ENCODE data around the gene FRMD6.
A peak's percentile ranks its signal among the peaks of the same experiment; 100 is the strongest.
"Not testable (repeated sequence)": the region's sequence is repeated elsewhere in the genome, so short reads cannot be mapped to it uniquely, and the experiment has no call there.

The FRMD6 gene

DNA sequence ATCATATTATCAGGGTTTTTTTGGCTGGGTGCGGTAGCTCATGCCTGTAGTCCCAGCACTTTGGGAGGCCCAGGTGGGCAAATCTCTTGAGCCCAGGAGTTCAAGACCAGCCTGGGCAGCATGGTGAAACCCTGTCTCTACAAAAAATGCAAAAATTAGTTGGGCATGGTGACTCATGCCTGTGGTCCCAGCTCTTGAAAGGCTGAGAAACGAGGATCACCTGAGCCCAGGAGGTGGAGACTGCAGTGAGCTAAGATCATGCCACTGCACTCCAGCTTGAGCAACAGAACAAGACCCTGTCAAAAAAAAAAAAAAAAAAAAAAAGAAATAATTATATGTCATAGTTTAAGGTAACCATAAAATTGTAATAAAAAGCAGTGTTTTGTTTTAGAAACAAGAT lies 18.4 kb upstream of the FRMD6 start:
- not testable (repeated sequence) for DNase-seq

DNA sequence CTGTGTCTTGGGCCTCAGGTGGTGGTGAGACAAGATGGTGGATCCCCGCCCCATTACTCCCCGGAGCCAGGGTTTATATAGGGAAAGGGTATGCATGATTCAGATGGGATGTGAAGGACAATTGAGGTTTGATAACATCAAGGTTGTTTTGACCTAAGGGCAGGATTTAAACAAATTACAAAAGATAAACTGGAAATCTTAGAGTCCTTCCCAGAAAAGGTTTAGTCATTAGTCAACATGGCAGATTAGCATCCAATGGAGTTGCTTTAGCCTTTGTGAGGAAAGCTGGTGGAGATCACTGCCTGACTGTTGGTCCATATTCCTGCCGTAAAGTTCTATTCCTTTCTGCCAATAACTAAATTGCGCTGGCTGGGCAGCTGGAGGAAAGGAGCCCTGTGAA lies 15.6 kb upstream of the FRMD6 start:
- no peak for DNase-seq

DNA sequence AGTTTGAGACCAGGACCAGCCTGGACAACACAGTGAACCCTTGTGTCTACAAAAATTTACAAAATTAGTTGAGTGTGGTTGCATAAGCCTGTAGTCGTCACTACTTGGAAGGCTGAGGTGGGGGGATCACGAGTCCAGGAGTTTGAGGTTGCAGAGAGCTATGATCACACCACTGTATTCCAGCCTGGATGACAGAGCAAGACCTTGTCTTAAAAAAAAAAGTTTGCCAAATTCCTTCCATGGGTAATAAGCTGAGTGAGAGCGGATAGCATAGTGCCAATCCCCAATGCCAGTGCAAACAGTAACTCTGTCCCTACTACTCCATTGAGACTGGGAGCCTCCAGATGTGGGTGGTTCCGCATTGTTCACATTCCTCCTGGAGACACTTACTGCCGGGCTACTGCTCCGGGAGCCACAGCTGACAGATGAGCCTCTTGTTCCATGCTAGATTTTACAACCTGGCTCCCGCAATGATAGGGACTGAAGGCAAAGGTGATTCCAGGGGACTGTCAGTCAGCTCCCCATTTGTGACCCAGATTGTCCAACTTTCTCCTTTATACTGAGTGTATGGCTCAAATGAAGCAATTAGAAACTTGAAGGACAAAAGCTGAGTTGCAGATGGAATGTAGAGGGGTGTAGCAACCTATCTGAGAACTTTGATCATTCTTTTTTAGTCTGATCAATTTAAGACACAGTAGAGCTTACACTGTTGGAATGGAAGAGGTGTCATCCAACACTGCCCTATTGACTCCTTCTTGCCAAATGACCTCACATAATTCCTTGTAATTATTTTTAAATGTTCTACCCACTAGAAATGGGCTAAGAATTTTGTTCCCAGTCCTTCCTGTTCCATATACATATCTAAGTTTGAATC lies 13.4 kb upstream of the FRMD6 start:
- DNase-seq: no peak

DNA sequence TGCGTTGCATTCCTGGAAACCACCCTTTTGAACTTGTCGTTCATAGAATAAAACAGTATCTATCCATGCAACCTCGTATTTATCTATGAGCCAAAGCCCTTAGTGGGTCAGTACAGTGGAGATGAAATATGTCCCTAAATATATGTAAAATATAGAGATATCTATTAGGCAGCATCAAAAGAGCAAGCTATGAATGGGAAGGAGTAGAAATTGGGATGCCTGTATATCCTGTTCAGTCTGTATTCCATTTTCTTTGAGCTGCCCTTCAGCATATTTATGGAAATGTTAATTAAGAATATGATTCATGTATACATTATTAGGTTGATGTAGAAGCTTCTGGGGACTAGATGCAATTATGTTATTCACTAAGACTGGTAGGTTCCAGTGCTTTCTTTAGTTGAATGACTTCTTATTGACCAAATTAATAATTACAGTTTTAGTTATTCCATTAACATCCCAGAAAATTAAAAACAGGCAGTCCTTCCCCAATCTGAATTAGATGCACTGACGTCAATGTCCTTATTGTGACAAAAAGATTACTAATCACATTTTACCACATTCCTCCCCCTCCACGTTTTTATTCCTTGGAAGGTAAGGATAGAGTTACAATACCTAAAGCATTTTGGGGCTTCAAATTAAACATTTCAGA lies 11.9 kb upstream of the FRMD6 start:
- no peak for DNase-seq

- DNase-seq: no peak
Measured at GRCh38 chr14:51643140-51643539, 8.6 kb upstream of the FRMD6 start.

DNA sequence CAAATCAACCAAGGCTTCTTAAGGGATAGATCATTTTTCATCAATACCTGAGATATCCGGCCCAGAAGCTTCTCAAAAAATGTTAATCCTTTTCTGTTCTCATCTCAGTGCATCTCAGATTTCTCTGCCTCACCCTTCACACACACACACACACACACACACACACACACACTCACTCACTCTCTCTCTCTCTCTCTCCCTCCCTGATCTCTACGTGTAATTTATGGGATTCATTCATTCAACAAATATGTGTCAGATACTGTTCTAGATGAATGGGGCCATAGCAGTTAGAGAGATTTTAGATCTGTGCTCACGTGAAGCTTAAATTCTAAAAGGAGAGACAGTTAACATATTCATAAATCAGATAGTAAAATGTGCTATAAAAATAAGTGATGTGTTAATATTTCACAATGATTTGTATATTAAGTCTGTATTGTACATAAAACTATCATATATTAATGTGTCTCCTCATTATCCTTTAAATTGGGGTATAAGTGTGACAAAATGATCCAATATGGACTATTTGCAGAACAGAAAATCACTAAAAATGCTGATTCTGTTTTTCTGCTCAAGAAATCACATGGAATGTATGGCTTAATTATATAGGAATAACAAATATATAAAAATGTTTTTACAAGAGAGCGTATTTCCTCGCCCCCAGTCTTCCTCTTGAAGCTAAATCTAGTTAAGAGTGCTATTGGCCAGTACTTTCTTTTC lies 7.3 kb upstream of the FRMD6 start:
- DNase-seq: no peak

DNA sequence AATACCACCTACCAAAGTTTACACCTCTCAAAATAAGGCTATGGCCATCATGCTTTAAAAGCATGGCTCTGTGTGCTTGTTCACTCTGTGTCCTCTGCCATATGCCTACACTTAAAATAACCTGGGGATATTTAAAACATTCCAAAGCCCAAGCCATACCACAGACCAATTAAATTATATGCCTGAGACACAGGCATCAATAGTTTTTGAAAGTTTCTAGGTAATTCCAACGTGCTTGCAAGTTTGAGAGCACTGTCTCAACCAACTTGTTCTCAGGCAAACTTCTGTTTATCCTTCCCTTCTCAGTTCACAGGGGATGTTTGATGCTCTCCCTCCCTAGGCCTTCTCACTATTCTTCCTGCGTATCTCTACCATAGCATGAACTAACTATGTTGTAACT lies 3.4 kb upstream of the FRMD6 start:
- DNase-seq: no peak

DNA sequence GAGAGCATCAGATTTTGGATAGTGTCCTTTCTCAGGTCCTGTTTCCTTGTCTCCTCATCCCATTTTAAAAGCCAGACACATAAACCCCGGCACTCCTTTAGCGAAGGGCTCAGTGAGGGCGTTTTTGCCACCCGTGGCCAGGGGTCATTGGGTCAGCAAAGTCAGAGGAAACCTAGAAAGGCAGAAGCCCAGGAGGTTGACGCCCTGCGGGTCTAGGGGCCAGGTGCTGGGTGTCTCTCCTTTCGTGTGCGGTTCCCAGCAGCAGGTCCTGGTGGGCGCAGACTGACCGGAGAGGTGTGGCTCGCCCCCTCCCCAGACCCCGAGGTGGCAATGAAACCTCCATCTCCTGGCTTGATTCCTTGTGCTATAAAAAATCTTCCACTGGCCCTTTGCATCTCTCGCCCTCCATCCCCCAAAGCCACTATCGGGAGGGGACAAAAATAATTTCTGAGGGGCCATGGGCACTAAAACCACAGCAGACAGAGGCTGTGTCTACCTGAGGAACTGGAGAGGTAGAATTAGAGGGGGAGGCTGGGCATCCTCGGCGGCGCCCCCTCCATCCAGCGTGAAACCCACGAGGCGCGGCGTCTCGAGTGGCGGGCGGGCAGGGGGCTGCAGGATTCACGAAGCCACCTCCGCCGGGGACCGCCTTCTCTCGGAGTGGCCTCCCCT lies 858 bp upstream of the FRMD6 start:
- no peak for DNase-seq

DNA sequence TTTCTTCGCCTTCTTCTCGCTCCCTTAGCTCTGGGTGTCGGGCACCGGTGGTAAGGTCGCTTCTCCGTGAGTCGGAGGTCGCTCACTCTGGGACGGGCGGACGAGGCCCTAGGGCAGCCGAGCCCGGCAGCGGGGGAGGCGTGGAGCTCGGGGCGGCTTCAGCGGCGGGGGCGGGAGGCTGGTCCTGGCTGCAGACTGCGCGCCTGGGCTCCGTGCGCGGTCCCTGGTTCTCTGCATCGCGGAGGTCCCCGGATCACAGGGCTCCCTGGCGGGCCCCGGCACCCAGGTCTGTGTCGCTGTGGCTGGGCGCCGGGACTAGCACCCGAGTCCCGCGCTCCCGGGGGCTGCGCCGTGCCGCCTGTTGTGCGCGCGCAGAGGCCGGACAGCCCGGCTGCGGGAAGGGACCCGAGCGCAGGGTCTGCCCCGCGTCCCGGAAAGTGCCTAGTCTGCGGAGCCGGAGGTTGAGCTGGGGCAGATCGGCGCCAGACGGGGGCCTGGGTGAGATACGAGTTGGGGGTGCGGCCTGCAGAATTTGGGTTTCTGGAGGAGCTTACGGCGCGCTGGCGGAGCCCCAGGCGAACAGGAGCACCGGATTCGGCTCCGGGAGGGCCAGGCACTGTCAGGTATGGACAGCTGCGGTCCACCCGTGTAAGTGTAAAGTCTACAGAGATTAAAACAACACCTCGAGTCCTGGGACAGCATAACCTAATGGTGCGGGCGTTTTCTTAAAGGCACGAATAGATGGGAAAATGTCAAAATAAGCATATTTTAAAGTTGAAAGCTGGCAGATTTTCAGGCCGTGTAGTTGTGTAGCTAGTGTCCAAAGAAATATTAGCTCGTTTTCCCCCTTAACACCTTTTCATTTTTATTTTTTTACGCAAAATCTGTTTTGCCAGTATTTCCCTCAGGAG lies 713 bp downstream of the FRMD6 start:
- DNase-seq: no peak

GRCh38 chr14:51653079-51653774 lies 1.5 kb downstream of the FRMD6 start:
- peak; percentile 18 for DNase-seq

DNA sequence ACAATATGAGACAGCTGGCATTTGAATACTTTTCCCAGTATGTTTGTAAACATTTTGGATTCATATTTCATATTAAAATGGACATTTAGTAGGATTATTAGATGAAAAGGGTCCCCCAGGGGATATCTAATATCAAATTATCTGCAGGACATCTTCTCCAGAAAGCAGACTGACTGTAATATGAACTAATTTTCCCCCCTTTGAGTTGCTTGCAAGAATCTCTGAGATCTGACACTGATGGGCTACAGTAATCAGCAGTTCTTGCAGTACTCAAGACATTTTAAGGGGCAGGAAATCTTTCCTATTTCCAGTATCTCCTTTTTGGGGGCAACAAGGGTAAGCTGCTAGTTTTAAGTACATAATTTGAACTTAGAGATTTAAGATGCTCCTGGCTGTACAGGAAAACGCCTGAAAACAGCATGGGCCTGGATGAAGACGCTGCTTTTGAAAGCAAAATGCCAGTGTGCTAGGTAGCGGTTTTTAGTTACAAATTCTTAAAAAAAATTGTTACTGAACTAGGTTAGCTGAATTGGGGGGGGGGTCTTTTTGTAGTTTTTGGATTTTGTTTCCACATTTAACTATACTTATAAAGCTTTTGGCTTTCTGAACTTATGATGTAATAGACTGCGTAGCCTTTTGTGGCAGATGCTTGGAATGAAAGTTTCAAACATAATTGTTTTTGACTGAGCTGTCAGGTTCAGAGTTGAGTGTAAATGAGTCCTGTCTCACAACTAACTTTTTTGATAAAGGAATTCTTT lies 2.2 kb downstream of the FRMD6 start:
- DNase-seq: no peak

DNA sequence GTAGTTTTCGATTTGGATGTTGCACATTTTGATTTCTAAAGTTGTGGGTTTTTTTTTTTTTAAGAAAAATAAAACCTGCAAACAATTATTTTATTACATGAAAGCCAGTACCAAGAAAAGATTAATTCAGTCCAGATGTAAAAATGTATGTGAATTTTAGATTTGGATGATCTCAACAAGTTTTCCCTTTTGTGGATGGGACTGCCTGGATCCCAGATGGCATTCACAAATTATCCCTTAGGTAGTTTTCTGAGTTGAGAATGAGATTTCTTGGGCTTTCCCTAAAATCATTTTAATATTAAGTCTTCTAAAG lies 2.8 kb downstream of the FRMD6 start:
- DNase-seq: no peak

GRCh38 chr14:51657762-51658161 lies 6.1 kb downstream of the FRMD6 start:
- no peak for DNase-seq

GRCh38 chr14:51658441-51659173 lies 6.9 kb downstream of the FRMD6 start:
- no peak for DNase-seq

DNA sequence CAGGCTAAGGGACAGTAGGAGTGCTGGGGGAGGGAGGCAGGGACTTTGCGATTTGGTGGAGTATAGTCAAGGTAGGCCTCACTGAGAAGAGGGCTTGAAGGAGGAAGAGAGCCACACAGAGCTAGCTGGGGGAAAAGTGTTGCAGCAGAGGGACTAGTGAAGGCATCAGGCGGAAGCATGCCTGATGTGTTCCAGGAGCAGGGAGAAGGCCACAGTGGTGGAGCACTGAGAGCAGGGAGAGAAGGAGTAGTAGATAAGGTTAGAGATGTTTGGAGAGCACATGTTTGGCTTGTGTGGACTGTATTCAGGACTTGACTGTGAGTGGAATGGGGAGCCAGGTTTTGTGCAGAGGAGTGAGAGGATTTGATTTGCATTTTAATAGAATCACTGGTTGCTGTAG lies 9.0 kb downstream of the FRMD6 start:
- no peak for DNase-seq

- DNase-seq: no peak
Measured at GRCh38 chr14:51661504-51661903, 9.8 kb downstream of the FRMD6 start.

- DNase-seq: no peak
Measured at GRCh38 chr14:51663783-51664326, 12.1 kb downstream of the FRMD6 start.

DNA sequence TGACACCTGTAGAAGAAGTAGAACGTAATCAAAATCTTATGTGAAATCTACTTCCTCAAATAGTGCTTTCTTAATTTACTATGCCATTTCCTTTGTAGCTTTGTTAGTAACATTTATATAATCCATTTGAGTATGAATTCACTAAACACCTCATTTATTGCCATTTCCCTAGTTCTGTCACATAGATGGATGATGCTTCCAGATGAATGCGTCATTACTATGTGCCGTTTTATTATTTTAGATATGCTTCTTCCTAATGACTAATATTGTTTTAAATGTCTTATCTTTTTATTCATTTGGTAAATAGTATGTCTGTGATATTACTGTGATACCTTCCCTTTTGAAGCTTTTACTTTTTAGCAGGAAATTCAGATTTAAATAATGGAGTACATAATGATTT lies 14.4 kb downstream of the FRMD6 start:
- DNase-seq: no peak

GRCh38 chr14:51666826-51667225 lies 15.1 kb downstream of the FRMD6 start:
- no peak for DNase-seq

- no peak for DNase-seq
Measured at GRCh38 chr14:51668870-51669269, 17.2 kb downstream of the FRMD6 start.

Data from KG1 (cell line).